Measurements from ENCODE around the gene CDH13. TPM values are rescaled to one million over a fixed set of nuclear protein-coding genes. Genes with fewer than 3 reads are reported as not detected.

CDH13 gene
- total and polyA plus RNA-seq, 2 experiments from 2014 or later: 2.9 to 4.8 TPM

DNA sequence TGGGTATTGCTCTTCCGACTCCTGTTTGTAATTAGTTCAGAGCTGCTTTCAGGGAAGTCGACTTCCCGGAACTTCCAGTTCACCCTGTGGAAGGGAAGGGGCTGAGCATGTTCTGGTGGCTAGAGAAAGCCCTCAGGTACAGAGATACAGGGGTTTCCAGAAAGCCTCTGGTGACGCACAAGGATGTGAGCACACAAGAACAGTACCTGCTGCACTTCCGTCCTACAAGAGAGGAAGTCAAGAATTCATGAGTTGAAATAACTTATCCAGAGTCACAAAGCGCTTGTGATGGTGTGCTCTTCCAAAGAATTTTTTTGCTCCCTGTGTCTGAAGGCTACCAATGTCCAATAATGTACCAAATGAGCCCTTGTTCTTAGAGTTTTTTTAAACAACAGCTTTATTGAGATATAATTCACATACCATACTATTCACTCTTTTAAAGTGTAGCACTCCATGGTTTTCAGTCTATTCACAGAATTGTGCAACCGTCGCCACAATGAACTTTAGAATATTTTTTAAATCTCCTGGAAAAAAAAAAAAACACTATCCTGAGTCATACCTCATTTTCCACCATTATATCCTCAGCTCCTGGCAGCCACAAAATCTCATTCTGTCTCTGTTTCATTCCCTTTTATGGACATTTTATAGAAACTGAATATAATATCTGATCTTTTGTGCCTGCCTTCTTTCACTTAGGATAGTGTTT is 327.6 kb downstream of the CDH13 start:
- TF ChIP-seq, protein P1, sequence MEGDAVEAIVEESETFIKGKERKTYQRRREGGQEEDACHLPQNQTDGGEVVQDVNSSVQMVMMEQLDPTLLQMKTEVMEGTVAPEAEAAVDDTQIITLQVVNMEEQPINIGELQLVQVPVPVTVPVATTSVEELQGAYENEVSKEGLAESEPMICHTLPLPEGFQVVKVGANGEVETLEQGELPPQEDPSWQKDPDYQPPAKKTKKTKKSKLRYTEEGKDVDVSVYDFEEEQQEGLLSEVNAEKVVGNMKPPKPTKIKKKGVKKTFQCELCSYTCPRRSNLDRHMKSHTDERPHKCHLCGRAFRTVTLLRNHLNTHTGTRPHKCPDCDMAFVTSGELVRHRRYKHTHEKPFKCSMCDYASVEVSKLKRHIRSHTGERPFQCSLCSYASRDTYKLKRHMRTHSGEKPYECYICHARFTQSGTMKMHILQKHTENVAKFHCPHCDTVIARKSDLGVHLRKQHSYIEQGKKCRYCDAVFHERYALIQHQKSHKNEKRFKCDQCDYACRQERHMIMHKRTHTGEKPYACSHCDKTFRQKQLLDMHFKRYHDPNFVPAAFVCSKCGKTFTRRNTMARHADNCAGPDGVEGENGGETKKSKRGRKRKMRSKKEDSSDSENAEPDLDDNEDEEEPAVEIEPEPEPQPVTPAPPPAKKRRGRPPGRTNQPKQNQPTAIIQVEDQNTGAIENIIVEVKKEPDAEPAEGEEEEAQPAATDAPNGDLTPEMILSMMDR (IDR thresholded peaks at IDR 0.05; ENCODE audit: low read depth, low read length): no peak
- peak in 1 of 2 donors; percentile 70 for DNase-seq (ENCODE audit: low read depth in 1 of 2, low spot score in 1 of 2)
- no peaks in the 10 kb centered on the region for H3K36me3 ChIP-seq
- H3K9me3 ChIP-seq (ENCODE audit: low read depth): no peaks in the 10 kb centered on the region
- H3K27me3 ChIP-seq: no peaks in the 10 kb centered on the region
- no peak overlapping the region for H3K27ac ChIP-seq
- no peaks in the 10 kb centered on the region for H3K4me1 ChIP-seq (ENCODE audit: low read depth)
- no peak overlapping the region for H3K4me3 ChIP-seq

DNA sequence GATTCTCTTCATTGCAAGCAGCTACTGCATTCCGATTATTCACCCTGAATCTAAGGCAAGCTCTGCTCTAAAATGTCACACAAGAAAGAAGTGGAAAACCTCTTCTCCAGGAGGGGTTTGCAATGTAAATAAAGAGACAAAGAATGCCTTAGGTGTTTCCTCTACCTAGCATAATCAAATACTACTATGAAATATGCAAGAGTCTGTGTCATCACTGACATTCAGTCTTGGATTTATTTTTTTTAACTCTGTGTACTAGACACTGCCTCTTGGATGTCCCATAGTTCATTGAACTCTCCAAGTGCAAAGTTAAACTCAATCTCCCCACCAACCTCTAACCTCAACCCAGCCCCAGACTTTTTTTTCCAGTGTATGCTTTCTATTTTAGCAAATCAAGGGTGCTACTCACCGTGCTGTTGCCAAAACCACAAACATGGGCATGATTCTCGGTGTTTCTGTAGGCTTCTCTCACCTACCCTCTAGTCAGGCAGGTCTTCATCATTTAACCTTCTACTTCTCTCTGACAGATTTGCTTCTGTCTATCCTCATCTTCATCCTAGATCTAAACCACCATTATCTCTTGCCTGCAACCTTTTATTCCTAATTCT is 329.1 kb downstream of the CDH13 start:
- no peak for DNase-seq (ENCODE audit: low read depth in 1 of 2, low spot score in 1 of 2)
- Histone ChIP-seq H3K4me3 (no peak overlapping the region), H3K27ac (no peak overlapping the region), H3K27me3 (no peaks in the 10 kb centered on the region), H3K9me3 (ENCODE audit: low read depth) (no peaks in the 10 kb centered on the region), H3K4me1 (ENCODE audit: low read depth) (no peaks in the 10 kb centered on the region), H3K36me3 (no peaks in the 10 kb centered on the region)
- TF ChIP-seq, protein P1 (IDR thresholded peaks at IDR 0.05; ENCODE audit: low read depth, low read length): no peak

DNA sequence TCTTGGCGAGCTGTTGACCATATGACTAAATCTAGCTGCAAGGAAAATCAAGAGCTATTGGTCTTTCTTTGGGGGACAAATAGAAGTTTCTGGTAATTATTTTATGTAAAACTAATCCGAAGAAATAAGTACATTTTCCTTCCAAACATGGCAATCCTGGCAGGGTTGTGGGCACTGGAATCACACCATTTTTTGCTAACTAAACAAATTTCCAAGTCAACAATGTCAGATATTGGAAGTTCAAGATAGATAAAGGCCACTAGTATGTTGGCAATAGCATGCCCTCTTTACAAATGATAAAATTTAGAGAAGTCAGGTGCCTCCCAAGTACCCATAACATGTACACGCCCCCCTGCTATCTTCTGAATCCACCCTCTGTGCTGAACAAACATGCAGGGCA is 330.4 kb downstream of the CDH13 start:
- TF ChIP-seq, protein P1 (IDR thresholded peaks at IDR 0.05; ENCODE audit: low read depth, low read length): no peak

DNA sequence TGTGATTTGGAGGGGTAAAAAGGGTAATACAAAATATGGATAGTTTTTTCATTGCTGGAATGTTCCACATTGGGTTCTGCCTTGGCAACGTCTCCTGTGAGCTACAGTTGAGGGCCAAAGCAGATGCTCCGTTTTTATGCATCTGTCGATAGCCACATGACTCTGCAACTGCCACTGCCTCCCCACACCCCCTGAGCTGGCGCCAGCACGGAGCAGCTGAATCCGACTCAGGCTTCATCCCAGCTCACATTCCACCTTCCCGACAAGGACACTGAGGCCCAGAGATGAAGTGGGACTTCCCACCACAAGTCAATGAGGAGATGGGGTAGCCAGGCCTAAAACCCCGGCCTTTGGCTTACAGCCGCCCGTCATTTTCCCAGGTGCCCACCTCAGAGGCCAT is 334.1 kb downstream of the CDH13 start:
- Histone ChIP-seq H3K4me3 (no peak overlapping the region), H3K9me3 (ENCODE audit: low read depth) (no peaks in the 10 kb centered on the region), H3K4me1 (ENCODE audit: low read depth) (peaks cover 6% of the 10 kb centered on the region), H3K27me3 (no peaks in the 10 kb centered on the region), H3K36me3 (no peaks in the 10 kb centered on the region), H3K27ac (no peak overlapping the region)
- no peak for DNase-seq (ENCODE audit: low read depth in 1 of 2, low spot score in 1 of 2)
- TF ChIP-seq, protein P1 (IDR thresholded peaks at IDR 0.05; ENCODE audit: low read depth, low read length): no peak

More for the DNA sequence above, 330.4 kb downstream of the CDH13 start:
- no peaks in the 10 kb centered on the region for H3K9me3 ChIP-seq (ENCODE audit: low read depth)
- no peak overlapping the region for H3K4me3 ChIP-seq
- no peaks in the 10 kb centered on the region for H3K4me1 ChIP-seq (ENCODE audit: low read depth)
- no peak for DNase-seq (ENCODE audit: low read depth in 1 of 2, low spot score in 1 of 2)
- H3K27ac ChIP-seq: no peak overlapping the region
- H3K27me3 ChIP-seq: no peaks in the 10 kb centered on the region
- H3K36me3 ChIP-seq: no peaks in the 10 kb centered on the region

DNA sequence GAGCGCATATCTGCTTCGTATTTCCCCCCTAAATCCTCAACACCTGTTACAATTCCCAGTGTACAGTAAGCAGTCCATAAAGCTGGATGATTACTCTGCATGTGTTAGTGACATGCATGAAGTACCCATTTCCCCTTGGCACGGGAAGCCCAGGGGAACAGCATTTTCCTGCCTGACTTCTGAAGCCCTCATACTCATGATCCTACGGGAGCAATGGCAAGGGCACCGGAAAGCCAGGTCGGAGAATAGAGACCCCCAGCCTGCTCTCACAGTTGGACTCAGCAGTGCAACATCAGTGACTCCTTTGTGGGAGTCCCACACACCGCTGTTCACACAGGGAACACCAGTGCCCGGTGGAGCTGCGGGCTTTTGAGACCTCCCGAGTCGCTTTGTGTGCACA is 336.9 kb downstream of the CDH13 start:
- H3K27ac ChIP-seq: no peak overlapping the region
- no peaks in the 10 kb centered on the region for H3K9me3 ChIP-seq (ENCODE audit: low read depth)
- TF ChIP-seq, protein P1 (IDR thresholded peaks at IDR 0.05; ENCODE audit: low read depth, low read length): no peak
- H3K4me3 ChIP-seq: no peak overlapping the region
- no peaks in the 10 kb centered on the region for H3K36me3 ChIP-seq
- DNase-seq (ENCODE audit: low read depth in 1 of 2, low spot score in 1 of 2): no peak
- H3K4me1 ChIP-seq (ENCODE audit: low read depth): peaks cover 6% of the 10 kb centered on the region
- H3K27me3 ChIP-seq: no peaks in the 10 kb centered on the region

All from cardiac muscle cell (in vitro differentiated cells and primary cell).